ENCODE results near the gene C13orf46.

The C13orf46 gene

DNA sequence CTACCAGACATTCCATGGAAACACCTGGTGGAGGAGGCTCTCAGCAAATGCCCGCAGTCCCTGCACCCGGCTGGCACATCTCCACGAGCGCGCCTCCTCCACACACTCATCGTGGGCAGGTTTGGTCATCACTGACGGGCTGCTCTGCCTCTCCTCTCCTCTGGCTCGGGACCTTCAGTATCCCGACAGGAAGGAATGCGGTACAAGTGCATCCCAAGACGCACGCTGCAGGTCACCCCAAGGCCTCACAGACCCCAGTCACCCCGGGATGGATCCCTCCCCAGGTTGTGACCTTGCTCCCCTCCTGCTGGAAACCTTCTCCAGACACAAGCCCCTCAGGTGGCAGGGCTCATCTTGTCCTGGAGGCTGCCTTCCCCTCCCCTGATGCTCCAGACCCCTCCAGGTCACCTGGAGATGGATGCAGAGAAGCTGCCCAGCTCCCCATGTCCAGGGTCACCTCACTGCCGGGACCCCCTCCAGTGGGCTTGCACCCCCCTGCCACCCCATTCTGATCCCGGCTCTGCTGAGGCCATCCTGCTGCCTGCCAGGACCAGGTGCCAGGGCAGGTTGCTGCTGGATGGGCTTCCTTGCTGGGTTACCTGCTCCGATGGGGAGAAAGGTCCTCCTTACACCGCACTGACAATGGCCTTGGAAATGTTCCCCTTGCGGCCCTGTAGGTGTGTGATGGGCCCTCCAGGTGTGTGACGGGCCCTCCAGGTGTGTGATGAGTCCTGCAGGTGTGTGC lies 29.9 kb downstream of the C13orf46 start:
- TF ChIP-seq, protein P1, sequence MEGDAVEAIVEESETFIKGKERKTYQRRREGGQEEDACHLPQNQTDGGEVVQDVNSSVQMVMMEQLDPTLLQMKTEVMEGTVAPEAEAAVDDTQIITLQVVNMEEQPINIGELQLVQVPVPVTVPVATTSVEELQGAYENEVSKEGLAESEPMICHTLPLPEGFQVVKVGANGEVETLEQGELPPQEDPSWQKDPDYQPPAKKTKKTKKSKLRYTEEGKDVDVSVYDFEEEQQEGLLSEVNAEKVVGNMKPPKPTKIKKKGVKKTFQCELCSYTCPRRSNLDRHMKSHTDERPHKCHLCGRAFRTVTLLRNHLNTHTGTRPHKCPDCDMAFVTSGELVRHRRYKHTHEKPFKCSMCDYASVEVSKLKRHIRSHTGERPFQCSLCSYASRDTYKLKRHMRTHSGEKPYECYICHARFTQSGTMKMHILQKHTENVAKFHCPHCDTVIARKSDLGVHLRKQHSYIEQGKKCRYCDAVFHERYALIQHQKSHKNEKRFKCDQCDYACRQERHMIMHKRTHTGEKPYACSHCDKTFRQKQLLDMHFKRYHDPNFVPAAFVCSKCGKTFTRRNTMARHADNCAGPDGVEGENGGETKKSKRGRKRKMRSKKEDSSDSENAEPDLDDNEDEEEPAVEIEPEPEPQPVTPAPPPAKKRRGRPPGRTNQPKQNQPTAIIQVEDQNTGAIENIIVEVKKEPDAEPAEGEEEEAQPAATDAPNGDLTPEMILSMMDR (IDR thresholded peaks at IDR 0.05; ENCODE audit: insufficient read depth, low read length, missing control alignments) = no peak
- no peak overlapping the region for H3K4me3 ChIP-seq (ENCODE audit: low read depth, low read length)
- CTCF ChIA-PET = no interaction called here
- POLR2A ChIA-PET = no interaction called here
- no peak for DNase-seq (ENCODE audit: low read depth, low spot score)

DNA sequence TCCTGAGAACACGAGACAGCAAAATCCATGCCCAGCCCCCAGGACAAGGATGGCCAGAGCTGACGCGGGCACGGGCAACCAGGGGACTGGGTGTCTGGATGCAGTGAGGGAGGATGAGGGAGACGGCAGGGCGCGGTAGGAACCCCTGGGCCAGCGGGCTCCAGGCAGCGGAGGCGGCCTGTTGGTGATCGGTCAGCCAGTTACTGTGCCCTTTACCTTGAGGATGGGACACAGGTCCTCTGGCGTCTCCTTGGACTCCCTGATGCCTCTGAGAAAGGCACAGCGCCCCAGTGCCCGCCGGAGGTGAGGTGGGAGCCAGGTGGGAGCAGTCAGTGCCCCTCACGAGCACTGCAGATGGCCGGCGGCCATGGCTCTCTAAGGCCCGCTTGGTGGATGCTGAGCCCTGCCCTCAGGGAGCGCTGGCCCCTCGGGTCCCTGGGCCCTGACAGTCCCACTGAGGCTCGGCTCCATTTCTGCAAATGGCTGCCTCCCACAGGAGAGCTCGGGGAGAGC lies 31.2 kb downstream of the C13orf46 start:
- no peak for DNase-seq (ENCODE audit: low read depth, low spot score)
- no peak overlapping the region for H3K4me3 ChIP-seq (ENCODE audit: low read depth, low read length)
- POLR2A ChIA-PET = no interaction called here
- TF ChIP-seq, protein P1 (IDR thresholded peaks at IDR 0.05; ENCODE audit: insufficient read depth, low read length, missing control alignments) = no peak
- CTCF ChIA-PET = interaction anchor here (1.0 kb wide), 1 partner anchor 9 kb away, joined by 3 read pairs; no protein-coding TSS in a partner anchor

DNA sequence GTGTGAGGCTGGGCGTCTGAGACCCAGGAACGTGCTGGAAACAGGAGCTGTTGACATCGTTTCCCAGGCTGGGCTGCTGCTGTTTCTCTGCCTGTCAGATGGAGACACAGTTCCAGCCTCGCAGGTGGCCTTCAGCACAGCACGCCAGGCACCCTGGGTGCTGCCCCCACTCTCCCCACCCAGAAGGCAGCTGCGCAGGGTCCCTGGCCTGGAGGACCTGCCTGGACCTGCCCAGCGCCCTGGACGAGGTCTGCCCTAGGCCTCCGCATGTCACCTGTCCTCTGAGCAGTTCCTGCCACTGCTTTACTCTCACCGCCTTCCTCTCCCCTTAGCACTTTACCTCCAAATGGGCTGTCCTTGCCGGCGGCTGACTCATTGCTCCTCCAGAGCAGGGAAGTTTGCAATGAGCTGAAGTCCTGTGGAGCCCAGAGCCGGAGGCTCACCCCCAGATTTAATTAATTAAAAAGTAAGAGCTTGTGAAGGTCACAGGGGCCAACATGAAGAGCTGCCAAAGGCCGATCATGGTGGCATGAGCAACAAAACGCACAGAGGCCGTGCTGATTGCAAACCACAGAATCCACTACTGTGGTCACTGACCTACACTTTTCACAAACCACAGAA lies 32.2 kb downstream of the C13orf46 start:
- ChIA-PET CTCF (interaction anchor here (1.0 kb wide), 1 partner anchor 8 kb away, joined by 3 read pairs; no protein-coding TSS in a partner anchor), POLR2A (no interaction called here)
- no peak for DNase-seq (ENCODE audit: low read depth, low spot score)
- H3K4me3 ChIP-seq (ENCODE audit: low read depth, low read length) = no peak overlapping the region
- TF ChIP-seq, protein P1 (IDR thresholded peaks at IDR 0.05; ENCODE audit: insufficient read depth, low read length, missing control alignments) = no peak

DNA sequence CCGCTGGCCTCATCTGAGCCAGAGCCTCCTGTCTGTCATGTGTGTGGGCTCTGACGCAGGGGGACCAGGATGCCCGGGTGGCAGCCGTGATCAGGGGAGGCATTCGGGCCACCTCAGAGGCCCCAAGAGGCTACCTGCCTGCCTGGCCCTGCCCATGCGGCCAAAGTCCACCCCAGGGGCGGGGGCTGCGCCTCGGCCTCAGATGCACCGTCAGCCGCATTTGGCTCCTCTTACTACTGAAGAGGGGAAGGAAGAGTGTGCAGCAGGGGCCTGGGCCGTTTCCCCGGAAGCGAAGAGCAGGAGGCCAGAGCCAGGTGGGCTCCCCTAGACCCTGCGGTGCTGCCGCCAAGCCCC lies 34.0 kb downstream of the C13orf46 start:
- POLR2A ChIA-PET = no interaction called here
- no peak for DNase-seq (ENCODE audit: low read depth, low spot score)
- TF ChIP-seq, protein P1 (IDR thresholded peaks at IDR 0.05; ENCODE audit: insufficient read depth, low read length, missing control alignments) = no peak
- CTCF ChIA-PET = no interaction called here
- no peak overlapping the region for H3K4me3 ChIP-seq (ENCODE audit: low read depth, low read length)

DNA sequence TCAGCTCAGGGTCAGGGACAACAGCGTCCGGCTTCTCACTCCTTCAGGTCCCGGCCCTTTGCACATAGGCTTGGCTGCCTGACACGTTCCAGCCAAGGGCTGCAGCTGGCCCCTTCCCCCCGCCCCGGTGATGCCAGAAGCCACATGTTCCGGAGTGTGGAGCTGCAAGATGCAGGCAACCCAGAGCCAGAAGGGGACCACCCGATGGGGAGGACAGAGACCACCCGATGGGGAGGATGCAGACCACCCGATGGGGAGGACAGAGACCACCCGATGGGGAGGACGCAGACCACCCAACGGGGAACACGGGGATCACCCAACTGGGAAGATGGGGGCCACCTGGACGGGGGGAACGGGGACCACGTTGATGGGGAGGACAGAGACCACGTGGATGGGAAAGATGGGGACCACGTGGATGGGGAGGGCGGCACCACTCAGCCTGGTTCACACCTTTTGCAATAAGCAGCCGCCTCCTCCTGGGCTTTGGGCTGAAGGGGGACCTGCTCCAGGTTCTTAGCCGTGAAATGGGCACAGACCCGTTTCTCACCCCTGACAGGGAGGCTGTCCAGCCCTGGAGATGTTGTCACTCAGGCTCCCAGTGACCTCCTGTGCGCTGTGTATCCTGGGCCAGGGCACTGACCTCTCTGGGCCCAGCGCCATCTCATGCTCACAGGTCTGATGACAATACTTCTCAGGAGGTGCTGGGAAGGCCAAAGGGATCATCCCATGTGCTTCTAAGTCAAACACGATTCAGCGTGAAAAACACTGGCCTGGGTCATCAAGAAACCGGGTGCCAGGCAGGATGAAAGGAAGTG lies 34.5 kb downstream of the C13orf46 start:
- CTCF ChIA-PET = interaction anchor here (1.9 to 3.1 kb wide), 2 partner anchors 8 to 9 kb away, joined by 4 to 13 read pairs; no protein-coding TSS in a partner anchor
- DNase-seq (ENCODE audit: low read depth, low spot score) = no peak
- H3K4me3 ChIP-seq (ENCODE audit: low read depth, low read length) = no peak overlapping the region
- TF ChIP-seq, protein P1 (IDR thresholded peaks at IDR 0.05; ENCODE audit: insufficient read depth, low read length, missing control alignments) = no peak
- POLR2A ChIA-PET = no interaction called here
